Measurements from ENCODE around the gene PHLDA1.

GRCh38 chr12:76032043-76032981, 736 bp upstream of the PHLDA1 start:
- TF ChIP-seq CTCF (conservative IDR thresholded peaks at IDR 0.05; ENCODE audit: low read depth, low read length) (no peak), CEBPB (IDR thresholded peaks at IDR 0.05; ENCODE audit: low read depth, low read length) (peak; percentile 71), POLR2A (IDR thresholded peaks at IDR 0.05; ENCODE audit: low read depth, low read length) (peak; percentile 32; the same call in 1 of the 2 replicates), RCOR1 (IDR thresholded peaks at IDR 0.05; ENCODE audit: insufficient replicate concordance, low read length) (no peak), FOS (IDR thresholded peaks at IDR 0.05; ENCODE audit: low read depth, low read length) (no peak)
